ENCODE data around the gene EXOC3L1. TPM values are rescaled to one million over a fixed set of nuclear protein-coding genes. Genes with fewer than 3 reads are reported as not detected.
A peak's percentile ranks its signal among the peaks of the same experiment; 100 is the strongest.

Gene EXOC3L1
- total RNA-seq, 4 donors from 2014 or later, result 0.20 to 2.3 (median 0.88) TPM

GRCh38 chr16:67177743-67178699 lies 11.9 kb downstream of the EXOC3L1 start:
- DNase-seq (peak in 1 of 2 donors; percentile 75), ATAC-seq (peak in 1 of 2 donors; percentile 7)
- Histone ChIP-seq H3K36me3 (no peaks in the 10 kb centered on the region), H3K4me3 (peak overlapping the region; percentile 40 to 69 (median 50)), H3K27ac (peak overlapping the region; percentile 45 to 100 (median 95)), H3K9me3 (no peaks in the 10 kb centered on the region), H3K27me3 (no peaks in the 10 kb centered on the region), H3K4me1 (peaks cover 31 to 43% of the 10 kb centered on the region in 2 donors)
- in situ Hi-C loops (cut with MboI; ENCODE audit: low sequenced_read_pairs in 4 of 4) (no loop called here), intact Hi-C loops (cut with DNase I; ENCODE audit: low total_unique reads) (no loop called here)
- TF ChIP-seq CTCF (IDR thresholded peaks at IDR 0.05 in 4 of 5, conservative IDR thresholded peaks at IDR 0.05 in 1 of 5), result peak in 1 of 5 experiments; percentile 33
- TF ChIP-seq POLR2A (IDR thresholded peaks at IDR 0.05), result peak in 1 of 2 donors; percentile 19

GRCh38 chr16:67176662-67177061 lies 13.3 kb downstream of the EXOC3L1 start:
- Histone ChIP-seq H3K4me1 (peaks cover 34 to 54% of the 10 kb centered on the region in 2 donors), H3K36me3 (no peaks in the 10 kb centered on the region), H3K27me3 (no peaks in the 10 kb centered on the region), H3K4me3 (no peak overlapping the region), H3K27ac (peak overlapping the region; percentile 15 to 100 (median 95)), H3K9me3 (no peaks in the 10 kb centered on the region)
- ATAC-seq (no peak), DNase-seq (no peak)
- intact Hi-C loops (cut with DNase I; ENCODE audit: low total_unique reads) (no loop called here), in situ Hi-C loops (cut with MboI; ENCODE audit: low sequenced_read_pairs in 4 of 4) (no loop called here)
- TF ChIP-seq CTCF (IDR thresholded peaks at IDR 0.05 in 4 of 5, conservative IDR thresholded peaks at IDR 0.05 in 1 of 5) (no peak), POLR2A (IDR thresholded peaks at IDR 0.05) (no peak)

GRCh38 chr16:67174706-67175231 lies 15.2 kb downstream of the EXOC3L1 start:
- peak overlapping the region; percentile 94 to 100 (median 96) for H3K27ac ChIP-seq
- intact Hi-C loops (cut with DNase I; ENCODE audit: low total_unique reads), result loop anchor here (5.0 kb wide), 1 partner anchor 68 kb away; no protein-coding TSS in a partner anchor
- H3K9me3 ChIP-seq, result no peaks in the 10 kb centered on the region
- TF ChIP-seq CTCF (IDR thresholded peaks at IDR 0.05 in 4 of 5, conservative IDR thresholded peaks at IDR 0.05 in 1 of 5), result no peak
- TF ChIP-seq POLR2A (IDR thresholded peaks at IDR 0.05), result no peak
- peaks cover 46 to 63% of the 10 kb centered on the region in 2 donors for H3K4me1 ChIP-seq
- H3K4me3 ChIP-seq, result peak overlapping the region; percentile 61 to 67 (median 65)
- DNase-seq, result no peak
- H3K27me3 ChIP-seq, result no peaks in the 10 kb centered on the region
- H3K36me3 ChIP-seq, result no peaks in the 10 kb centered on the region
- ATAC-seq, result no peak
- in situ Hi-C loops (cut with MboI; ENCODE audit: low sequenced_read_pairs in 4 of 4), result no loop called here

- Histone ChIP-seq H3K27me3 (no peaks in the 10 kb centered on the region), H3K4me1 (peaks cover 52 to 70% of the 10 kb centered on the region in 2 donors), H3K27ac (peak overlapping the region; percentile 94 to 100 (median 96)), H3K4me3 (peak overlapping the region; percentile 61 to 67 (median 65)), H3K36me3 (no peaks in the 10 kb centered on the region), H3K9me3 (no peaks in the 10 kb centered on the region)
- in situ Hi-C loops (cut with MboI; ENCODE audit: low sequenced_read_pairs in 4 of 4) (no loop called here), intact Hi-C loops (cut with DNase I; ENCODE audit: low total_unique reads) (loop anchor here (5.0 kb wide), 1 partner anchor 68 kb away; no protein-coding TSS in a partner anchor)
- ATAC-seq (peak; percentile 56 to 65), DNase-seq (peak; percentile 89 to 96)
- TF ChIP-seq CTCF (IDR thresholded peaks at IDR 0.05 in 4 of 5, conservative IDR thresholded peaks at IDR 0.05 in 1 of 5) (peak; percentile 9 to 55 (median 30)), POLR2A (IDR thresholded peaks at IDR 0.05) (peak; percentile 78 to 88)
Measured at GRCh38 chr16:67173808-67174705, 15.9 kb downstream of the EXOC3L1 start.

Data from gastrocnemius medialis (tissue), 4 donors.